ENCODE results near the gene ATP6V0A1. TPM values are rescaled to one million over a fixed set of nuclear protein-coding genes. Genes with fewer than 3 reads are reported as not detected.

The ATP6V0A1 gene
- total and polyA plus RNA-seq, 2 experiments from 2014 or later: 23.9 to 42.3 TPM

- ATAC-seq: no peak
- no peak for DNase-seq (ENCODE audit: low spot score)
- Histone ChIP-seq H3K36me3 (ENCODE audit: insufficient read depth) (no peaks in the 10 kb centered on the region), H4K20me1 (replicated peaks; ENCODE audit: insufficient read depth) (peaks cover 18% of the 10 kb centered on the region), H3K27ac (ENCODE audit: low read depth) (peak overlapping the region; percentile 64; the same call in 1 of the 2 replicates), H3K9me2 (ENCODE audit: insufficient read depth) (no peaks in the 10 kb centered on the region), H2AFZ (no peak overlapping the region), H3K4me3 (peak overlapping the region; percentile 25), H3K4me2 (peak overlapping the region; percentile 62), H3K4me1 (ENCODE audit: insufficient read depth) (peaks cover 23% of the 10 kb centered on the region), H3F3A (replicated peaks; ENCODE audit: low read depth) (peaks cover 15% of the 10 kb centered on the region), H3K79me2 (replicated peaks; ENCODE audit: insufficient read depth) (no peaks in the 10 kb centered on the region), H3K27me3 (ENCODE audit: insufficient read depth) (no peaks in the 10 kb centered on the region)
- H3K27me3 Mint-ChIP-seq (ENCODE audit: insufficient read depth, low read depth, poor library complexity): peaks cover 28% of the 10 kb centered on the region
- H3K9me3 Mint-ChIP-seq: no peaks in the 10 kb centered on the region
- TF ChIP-seq ZNF331 (CRISPR knock-in tag; IDR thresholded peaks at IDR 0.05; ENCODE audit: low read depth) (no peak), CTCF (conservative IDR thresholded peaks at IDR 0.05; ENCODE audit: low read depth in 2 of 2) (no peak), ZNF462 (CRISPR knock-in tag; IDR thresholded peaks at IDR 0.05) (no peak), ETS1 (IDR thresholded peaks at IDR 0.05) (no peak), JUNB (IDR thresholded peaks at IDR 0.05; ENCODE audit: unreplicated experiment) (no peak), STAT1 (IDR thresholded peaks at IDR 0.05; ENCODE audit: unreplicated experiment) (no peak), REST (IDR thresholded peaks at IDR 0.05; ENCODE audit: unreplicated experiment) (no peak), POLR2AphosphoS5 (IDR thresholded peaks at IDR 0.05; ENCODE audit: low read depth) (no peak), ZNF114 (CRISPR knock-in tag; IDR thresholded peaks at IDR 0.05) (no peak), EZH2phosphoT487 (IDR thresholded peaks at IDR 0.05; ENCODE audit: unreplicated experiment) (no peak), EZH2 (IDR thresholded peaks at IDR 0.05; ENCODE audit: low read depth, unreplicated experiment) (no peak), CREB1 (CRISPR knock-in tag; IDR thresholded peaks at IDR 0.05; ENCODE audit: low read depth) (no peak), NANOG (IDR thresholded peaks at IDR 0.05; ENCODE audit: borderline replicate concordance) (no peak)
- peaks cover 44% of the 10 kb centered on the region for H3K4me1 Mint-ChIP-seq
- peak overlapping the region; percentile 26; the same call in 2 of the 3 replicates for H3K4me3 Mint-ChIP-seq
- H3K36me3 Mint-ChIP-seq (ENCODE audit: low read depth): peaks cover 32% of the 10 kb centered on the region
- H3K27ac Mint-ChIP-seq: no peak overlapping the region
Observed at GRCh38 chr17:42518755-42519545, 60.3 kb downstream of the ATP6V0A1 start.

Measured in GM23338 (cell line).